Subcutaneous abdominal adipose tissue (tissue), 5 donors: ENCODE results near the gene MMEL1.

Source experiments
- H3K27ac ChIP-seq: one replicate; pipeline ENCODE4 v1.7.0; 2013; ENCODE audit warnings: low read depth, mild to moderate bottlenecking, inconsistent platforms, low read length, moderate library complexity
- H3K27me3 ChIP-seq, 5 donors: one replicate each; pipeline ENCODE4 v1.7.0; 2013; ENCODE audit warnings: low read length in 5 of 5, inconsistent platforms in 1 of 5; ENCODE audit not compliant: control insufficient read depth in 5 of 5, insufficient read depth in 4 of 5
- H3K36me3 ChIP-seq, 5 donors: one replicate each; pipeline ENCODE4 v1.7.0; 2013; ENCODE audit warnings: low read length in 5 of 5; ENCODE audit not compliant: control insufficient read depth in 5 of 5, insufficient read depth in 5 of 5
- H3K4me1 ChIP-seq, 5 donors: one replicate each; pipeline ENCODE4 v1.7.0; 2013; ENCODE audit warnings: low read length in 5 of 5, mild to moderate bottlenecking in 3 of 5, moderate library complexity in 1 of 5; ENCODE audit not compliant: control insufficient read depth in 5 of 5, insufficient read depth in 5 of 5
- H3K4me3 ChIP-seq, 5 donors: one replicate each; pipeline ENCODE4 v1.7.0; 2013; ENCODE audit warnings: low read length in 5 of 5, low read depth in 1 of 5
- H3K9ac ChIP-seq, 5 donors: one replicate each; pipeline ENCODE4 v1.7.0; 2013; ENCODE audit warnings: low read length in 5 of 5, mild to moderate bottlenecking in 4 of 5, moderate library complexity in 3 of 5
- H3K9me3 ChIP-seq, 5 donors: one replicate each; pipeline ENCODE4 v1.7.0; 2013; ENCODE audit warnings: low read length in 5 of 5; ENCODE audit not compliant: control insufficient read depth in 5 of 5
- donor health status: healthy.
- donor health status: healthy.
- donor health status: healthy.
- donor health status: healthy.
- donor health status: healthy.

Gene MMEL1

GRCh38 chr1:2597441-2598328 is 35.1 kb downstream of the MMEL1 start:
- H3K4me1 ChIP-seq, result peaks cover 0 to 19% (median 16%) of the 10 kb centered on the region in 5 donors
- H3K4me3 ChIP-seq, result no peak overlapping the region
- H3K27me3 ChIP-seq, result peaks cover 4 to 26% (median 24%) of the 10 kb centered on the region in 5 donors
- H3K9ac ChIP-seq, result no peak overlapping the region
- H3K27ac ChIP-seq, result no peak overlapping the region
- peaks cover 0 to 12% (median 7%) of the 10 kb centered on the region in 5 donors for H3K9me3 ChIP-seq
- no peaks in the 10 kb centered on the region for H3K36me3 ChIP-seq

GRCh38 chr1:2596530-2597333 is 36.1 kb downstream of the MMEL1 start:
- no peak overlapping the region for H3K9ac ChIP-seq
- H3K36me3 ChIP-seq, result no peaks in the 10 kb centered on the region
- H3K27ac ChIP-seq, result no peak overlapping the region
- no peak overlapping the region for H3K4me3 ChIP-seq
- peaks cover 0 to 12% (median 7%) of the 10 kb centered on the region in 5 donors for H3K9me3 ChIP-seq
- peaks cover 3 to 22% (median 19%) of the 10 kb centered on the region in 5 donors for H3K27me3 ChIP-seq
- peaks cover 0 to 23% (median 18%) of the 10 kb centered on the region in 5 donors for H3K4me1 ChIP-seq

GRCh38 chr1:2595812-2596529 is 36.8 kb downstream of the MMEL1 start:
- Histone ChIP-seq H3K4me3 (no peak overlapping the region), H3K4me1 (peaks cover 0 to 23% (median 18%) of the 10 kb centered on the region in 5 donors), H3K27me3 (peaks cover 3 to 23% (median 19%) of the 10 kb centered on the region in 5 donors), H3K9me3 (peaks cover 0 to 12% (median 7%) of the 10 kb centered on the region in 5 donors), H3K27ac (no peak overlapping the region), H3K36me3 (no peaks in the 10 kb centered on the region), H3K9ac (no peak overlapping the region)

DNA sequence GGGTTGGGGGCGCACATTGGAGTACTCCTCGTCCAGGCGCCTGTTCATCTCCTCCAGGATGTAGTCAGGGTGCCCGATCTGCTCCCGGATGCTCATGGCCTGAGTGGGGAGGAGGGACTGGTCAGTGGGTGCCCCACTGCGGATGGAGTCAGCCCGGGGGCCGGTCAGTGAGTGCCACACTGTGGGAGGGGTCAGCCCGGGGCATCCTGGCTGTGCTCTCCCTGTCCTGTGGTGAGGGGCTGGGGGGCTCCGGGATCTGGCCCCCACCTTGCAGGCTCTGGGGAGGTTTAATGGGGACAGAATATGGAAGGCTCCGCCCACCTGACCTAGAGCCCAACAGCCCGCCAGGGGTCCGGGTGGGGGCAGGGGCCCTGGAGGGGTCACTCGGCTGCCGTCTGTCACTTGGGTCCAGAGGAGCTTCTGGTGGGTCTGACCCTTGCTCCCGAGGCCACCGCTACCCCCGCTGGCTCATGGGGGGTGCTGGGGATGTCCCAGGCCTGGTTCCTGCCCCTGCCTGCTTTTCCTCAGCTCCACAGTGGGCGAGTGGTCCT is 37.5 kb downstream of the MMEL1 start:
- peaks cover 0 to 23% (median 18%) of the 10 kb centered on the region in 5 donors for H3K4me1 ChIP-seq
- peaks cover 0 to 12% (median 7%) of the 10 kb centered on the region in 5 donors for H3K9me3 ChIP-seq
- peaks cover 0 to 3% (median 0%) of the 10 kb centered on the region in 5 donors for H3K36me3 ChIP-seq
- no peak overlapping the region for H3K4me3 ChIP-seq
- no peak overlapping the region for H3K27ac ChIP-seq
- peaks cover 3 to 23% (median 19%) of the 10 kb centered on the region in 5 donors for H3K27me3 ChIP-seq
- H3K9ac ChIP-seq, result no peak overlapping the region

DNA sequence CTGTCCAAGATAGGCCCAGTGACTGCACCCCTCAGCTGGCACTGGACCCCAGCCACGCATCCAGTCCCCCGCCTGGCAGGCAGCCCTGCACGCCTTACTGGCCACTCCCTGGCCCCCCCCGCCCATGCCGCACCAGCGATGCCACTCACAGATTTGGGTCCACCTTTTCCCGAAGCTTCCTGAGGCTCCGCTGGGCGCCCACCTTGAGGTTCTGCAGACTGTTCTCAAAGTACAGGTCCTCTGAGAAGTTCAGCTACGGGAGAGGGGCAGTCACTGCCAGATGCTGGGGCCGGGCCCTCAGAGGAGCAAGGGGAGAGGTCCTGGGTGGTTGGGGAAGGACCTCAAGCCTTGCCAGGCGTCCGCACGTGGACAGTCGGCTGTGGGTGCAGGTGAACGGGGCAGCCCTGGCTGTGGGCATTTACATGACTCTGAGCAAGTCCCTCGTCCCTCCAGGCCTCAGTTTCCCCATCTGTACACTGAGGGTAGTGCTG is 38.1 kb downstream of the MMEL1 start:
- H3K27ac ChIP-seq, result no peak overlapping the region
- H3K4me1 ChIP-seq, result peaks cover 0 to 23% (median 18%) of the 10 kb centered on the region in 5 donors
- H3K9ac ChIP-seq, result no peak overlapping the region
- peaks cover 0 to 12% (median 7%) of the 10 kb centered on the region in 5 donors for H3K9me3 ChIP-seq
- peaks cover 0 to 6% (median under 1%) of the 10 kb centered on the region in 5 donors for H3K36me3 ChIP-seq
- peaks cover 3 to 23% (median 19%) of the 10 kb centered on the region in 5 donors for H3K27me3 ChIP-seq
- H3K4me3 ChIP-seq, result peak overlapping the region in 2 of 5 donors; percentile 59 to 60

- Histone ChIP-seq H3K9ac (peak overlapping the region in 3 of 5 donors; percentile 1 to 58 (median 20)), H3K4me3 (peak overlapping the region in 4 of 5 donors; percentile 17 to 60 (median 53)), H3K36me3 (peaks cover 0 to 12% (median 3%) of the 10 kb centered on the region in 5 donors), H3K4me1 (peaks cover 0 to 23% (median 18%) of the 10 kb centered on the region in 5 donors), H3K27ac (no peak overlapping the region), H3K9me3 (peaks cover 0 to 12% (median 7%) of the 10 kb centered on the region in 5 donors), H3K27me3 (peaks cover 3 to 23% (median 19%) of the 10 kb centered on the region in 5 donors)
Measured at GRCh38 chr1:2594001-2594640, 38.7 kb downstream of the MMEL1 start.

- Histone ChIP-seq H3K4me3 (peak overlapping the region in 3 of 5 donors; percentile 47 to 60 (median 59)), H3K4me1 (peaks cover 0 to 23% (median 18%) of the 10 kb centered on the region in 5 donors), H3K27me3 (peaks cover 3 to 23% (median 19%) of the 10 kb centered on the region in 5 donors), H3K36me3 (peaks cover 0 to 17% (median 8%) of the 10 kb centered on the region in 5 donors), H3K27ac (no peak overlapping the region), H3K9ac (peak overlapping the region in 3 of 5 donors; percentile 19 to 58 (median 20)), H3K9me3 (peaks cover 0 to 5% (median 1%) of the 10 kb centered on the region in 5 donors)
Measured at GRCh38 chr1:2593251-2593878, 39.5 kb downstream of the MMEL1 start.

DNA sequence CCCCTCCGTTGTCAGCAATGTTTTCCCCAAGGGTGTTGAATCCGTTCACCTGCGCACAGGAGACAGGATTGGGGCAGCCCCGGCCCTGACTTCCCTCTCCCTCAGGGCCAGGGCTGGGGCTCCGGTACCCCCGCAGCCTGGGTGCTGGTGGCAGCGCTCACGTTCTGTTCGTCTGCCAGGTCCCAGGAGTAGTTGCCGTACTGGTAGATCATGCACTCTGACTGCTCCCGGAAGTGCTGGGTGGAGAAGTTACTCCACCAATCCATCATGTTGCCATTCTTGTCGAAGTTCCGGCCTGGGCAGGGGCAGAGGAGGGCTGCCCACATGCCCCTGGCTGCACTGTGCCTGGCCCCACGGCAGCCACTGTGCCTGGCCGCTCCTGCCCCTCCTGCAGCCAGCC is 40.1 kb downstream of the MMEL1 start:
- H3K9me3 ChIP-seq, result no peaks in the 10 kb centered on the region
- no peak overlapping the region for H3K27ac ChIP-seq
- H3K4me3 ChIP-seq, result peak overlapping the region in 2 of 5 donors; percentile 59 to 60
- peaks cover 3 to 23% (median 19%) of the 10 kb centered on the region in 5 donors for H3K27me3 ChIP-seq
- H3K36me3 ChIP-seq, result peaks cover 0 to 17% (median 8%) of the 10 kb centered on the region in 5 donors
- H3K9ac ChIP-seq, result peak overlapping the region in 2 of 5 donors; percentile 19 to 58
- peaks cover 0 to 27% (median 22%) of the 10 kb centered on the region in 5 donors for H3K4me1 ChIP-seq
